Cardiac muscle cell (in vitro differentiated cells and primary cell): ENCODE measurements around the gene EIF3F. TPM values are rescaled to one million over a fixed set of nuclear protein-coding genes. Genes with fewer than 3 reads are reported as not detected.

ENCODE experiments used
- DNase-seq, 2 donors: peaks; one replicate each; pipeline versions ENCODE4 v3.0.0 to v3.0.0-alpha.2; 2010 to 2017; ENCODE audit warnings: low read depth in 1 of 2, low spot score in 1 of 2
- H3K27ac ChIP-seq: fragments of 200-600 bp; sonication (generic); 2 replicates; pipeline ENCODE4 v1.5.1; 2016
- H3K27me3 ChIP-seq: fragments of 200-600 bp; sonication (generic); 2 replicates; pipeline ENCODE4 v1.6.0; 2016; ENCODE audit warnings: control low read depth
- H3K36me3 ChIP-seq: fragments of 200-600 bp; sonication (generic); 2 replicates; pipeline ENCODE4 v1.5.1; 2016; ENCODE audit warnings: control low read depth
- H3K4me1 ChIP-seq: fragments of 200-600 bp; sonication (generic); 2 replicates; pipeline ENCODE4 v1.8.1; 2017; ENCODE audit warnings: low read depth, mild to moderate bottlenecking, mixed run types
- H3K4me3 ChIP-seq: fragments of 200-600 bp; sonication (generic); 2 replicates; pipeline ENCODE4 v1.5.1; 2016; ENCODE audit warnings: mild to moderate bottlenecking
- H3K9me3 ChIP-seq: fragments of 200-600 bp; sonication (generic); 2 replicates; pipeline ENCODE4 v1.5.1; 2017; ENCODE audit warnings: low read depth, mild to moderate bottlenecking, control low read depth
- polyA plus RNA-seq: library from polyadenylated mRNA; unstranded; fragments of >200 nt; fragmentation: Nextera tagmentation; extraction: Ambion mirVana; gene quantifications from 2 replicates; pipeline ENCODE4 v1.2.1, GENCODE V29; 2016
- total RNA-seq: library from RNA; depleted of rRNA; stranded (reverse); fragments of >200 nt; gene quantifications from 2 replicates; pipeline ENCODE4 v1.2.3, GENCODE V29; 2016
- TF ChIP-seq, protein P1 (sequence below): IDR thresholded peaks from 2 replicates; pipeline ENCODE4 v1.5.1; 2012; ENCODE audit warnings: low read depth, mild to moderate bottlenecking, low read length

Gene EIF3F
- total and polyA plus RNA-seq, 2 experiments from 2014 or later: 150 to 306 TPM

DNA sequence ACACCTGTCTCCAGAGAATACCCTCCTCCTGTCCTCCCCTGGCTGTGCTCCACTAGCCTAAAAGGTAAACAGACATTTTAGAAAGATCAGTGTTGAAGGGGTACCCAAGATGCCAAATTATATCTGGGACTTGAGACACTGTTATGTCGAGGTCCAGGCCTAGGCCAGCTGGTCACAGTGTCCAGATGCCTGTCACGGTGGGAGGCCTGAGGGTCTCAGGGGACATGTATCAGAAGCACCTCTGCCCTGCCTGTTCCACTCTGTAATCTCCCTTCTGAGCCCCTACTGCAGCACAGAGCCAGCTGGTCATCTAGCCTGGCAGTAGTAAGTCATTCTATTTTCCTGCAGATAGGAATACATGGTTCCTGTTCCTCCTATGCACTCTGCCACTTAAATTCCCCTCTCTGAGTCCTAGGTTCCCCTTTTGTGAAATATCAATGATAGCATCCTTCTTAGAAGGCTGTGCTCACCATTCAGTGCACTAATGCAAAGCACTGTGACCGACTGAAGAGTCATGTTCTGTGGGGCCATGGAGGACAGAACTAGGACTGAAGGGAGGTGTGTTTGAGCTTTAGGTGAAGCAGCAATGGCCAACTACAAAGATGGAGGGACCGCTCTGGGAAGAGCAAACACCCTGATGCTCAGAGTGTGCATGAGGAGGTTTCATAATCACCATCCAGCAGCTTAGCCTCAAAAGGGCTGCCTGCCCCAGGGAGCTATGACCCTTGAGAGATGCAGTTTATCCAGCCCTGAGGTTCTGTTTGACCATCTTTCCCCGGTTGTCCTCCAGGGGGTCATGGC lies 49.1 kb downstream of the EIF3F start:
- Histone ChIP-seq H3K36me3 (no peaks in the 10 kb centered on the region), H3K4me1 (no peaks in the 10 kb centered on the region), H3K27me3 (peaks cover 10% of the 10 kb centered on the region), H3K27ac (no peak overlapping the region), H3K4me3 (no peak overlapping the region), H3K9me3 (no peaks in the 10 kb centered on the region)
- TF ChIP-seq, protein P1, sequence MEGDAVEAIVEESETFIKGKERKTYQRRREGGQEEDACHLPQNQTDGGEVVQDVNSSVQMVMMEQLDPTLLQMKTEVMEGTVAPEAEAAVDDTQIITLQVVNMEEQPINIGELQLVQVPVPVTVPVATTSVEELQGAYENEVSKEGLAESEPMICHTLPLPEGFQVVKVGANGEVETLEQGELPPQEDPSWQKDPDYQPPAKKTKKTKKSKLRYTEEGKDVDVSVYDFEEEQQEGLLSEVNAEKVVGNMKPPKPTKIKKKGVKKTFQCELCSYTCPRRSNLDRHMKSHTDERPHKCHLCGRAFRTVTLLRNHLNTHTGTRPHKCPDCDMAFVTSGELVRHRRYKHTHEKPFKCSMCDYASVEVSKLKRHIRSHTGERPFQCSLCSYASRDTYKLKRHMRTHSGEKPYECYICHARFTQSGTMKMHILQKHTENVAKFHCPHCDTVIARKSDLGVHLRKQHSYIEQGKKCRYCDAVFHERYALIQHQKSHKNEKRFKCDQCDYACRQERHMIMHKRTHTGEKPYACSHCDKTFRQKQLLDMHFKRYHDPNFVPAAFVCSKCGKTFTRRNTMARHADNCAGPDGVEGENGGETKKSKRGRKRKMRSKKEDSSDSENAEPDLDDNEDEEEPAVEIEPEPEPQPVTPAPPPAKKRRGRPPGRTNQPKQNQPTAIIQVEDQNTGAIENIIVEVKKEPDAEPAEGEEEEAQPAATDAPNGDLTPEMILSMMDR: no peak
- no peak for DNase-seq

DNA sequence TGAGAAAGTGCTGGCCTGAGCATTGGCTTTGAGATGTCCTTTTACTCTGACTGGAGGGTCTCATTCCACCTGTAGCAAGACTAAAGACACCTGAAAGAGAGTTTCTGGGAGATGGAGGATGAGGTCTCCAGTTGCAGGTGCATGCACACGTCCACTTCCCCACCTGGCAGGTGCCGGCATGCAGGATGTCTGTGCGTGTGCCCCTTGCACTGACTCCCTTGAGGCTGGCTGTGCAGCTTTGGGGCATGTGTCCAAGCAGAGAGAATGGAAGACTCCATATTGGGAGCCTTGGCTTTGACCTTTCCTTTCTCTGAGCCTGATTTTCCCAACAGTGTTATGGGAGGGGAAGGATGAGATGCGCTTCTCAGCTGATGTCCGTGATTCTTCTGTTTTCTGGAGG lies 49.8 kb downstream of the EIF3F start:
- no peaks in the 10 kb centered on the region for H3K4me1 ChIP-seq
- no peak overlapping the region for H3K4me3 ChIP-seq
- H3K9me3 ChIP-seq: no peaks in the 10 kb centered on the region
- H3K27ac ChIP-seq: no peak overlapping the region
- no peak for DNase-seq
- peaks cover 5% of the 10 kb centered on the region for H3K27me3 ChIP-seq
- TF ChIP-seq, protein P1: no peak
- no peaks in the 10 kb centered on the region for H3K36me3 ChIP-seq

DNA sequence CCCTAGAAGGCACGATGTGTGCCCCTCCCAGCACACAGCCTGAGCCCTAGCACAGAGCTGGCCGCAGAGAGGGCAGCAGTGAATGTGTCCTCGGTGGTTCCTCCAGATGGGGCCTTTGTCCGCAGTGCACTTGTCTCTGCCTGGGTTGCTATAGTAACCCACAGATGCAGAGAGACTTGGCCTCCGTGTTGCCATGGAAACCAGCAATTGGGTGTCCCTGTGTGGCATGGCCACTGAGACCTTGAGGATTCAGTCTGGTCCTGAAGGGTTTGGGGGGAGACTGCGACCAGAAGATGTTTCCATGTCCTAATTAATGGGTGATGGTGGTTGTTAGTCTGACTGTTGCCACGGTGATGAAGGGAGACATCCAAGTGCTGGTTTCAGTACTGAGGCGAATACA lies 51.3 kb downstream of the EIF3F start:
- H3K4me1 ChIP-seq: no peaks in the 10 kb centered on the region
- TF ChIP-seq, protein P1: no peak
- H3K9me3 ChIP-seq: no peaks in the 10 kb centered on the region
- H3K36me3 ChIP-seq: no peaks in the 10 kb centered on the region
- DNase-seq: no peak
- no peak overlapping the region for H3K27ac ChIP-seq
- no peak overlapping the region for H3K4me3 ChIP-seq
- H3K27me3 ChIP-seq: peaks cover 3% of the 10 kb centered on the region

DNA sequence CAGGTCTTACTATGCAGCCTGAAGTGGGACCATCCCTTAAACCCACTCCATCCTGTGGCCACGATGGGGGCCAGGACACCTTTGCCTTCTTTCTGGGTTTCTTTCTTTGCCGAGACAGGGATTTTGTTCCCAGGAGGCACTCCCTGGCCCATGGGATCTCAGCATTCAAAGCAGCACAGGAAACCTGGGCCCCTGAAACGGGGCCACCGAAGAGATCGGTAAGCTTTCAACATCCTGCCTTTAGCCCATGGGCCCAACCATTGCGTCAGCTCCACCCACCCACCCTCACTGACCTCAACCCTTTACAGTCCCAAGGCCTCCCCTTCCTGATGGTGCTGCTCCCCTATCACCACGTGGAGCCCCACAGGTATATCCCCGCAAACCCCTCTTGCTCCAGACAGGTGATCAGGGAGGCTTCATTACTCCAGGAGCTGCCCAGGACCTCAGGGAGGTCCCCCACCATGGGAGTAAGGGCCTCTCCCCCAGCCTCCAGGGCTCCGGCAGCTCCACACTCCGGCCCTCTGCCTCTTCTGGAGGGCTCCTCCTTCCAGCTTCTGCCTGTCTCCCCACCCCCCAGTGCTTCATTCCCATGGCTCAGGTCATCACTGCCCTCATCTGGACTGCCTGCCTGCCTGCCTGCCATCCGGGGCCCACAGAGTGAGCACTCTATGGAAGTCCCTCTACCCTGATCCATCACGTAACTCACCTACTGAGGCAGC lies 51.8 kb downstream of the EIF3F start:
- Histone ChIP-seq H3K36me3 (no peaks in the 10 kb centered on the region), H3K4me1 (no peaks in the 10 kb centered on the region), H3K27ac (no peak overlapping the region), H3K9me3 (no peaks in the 10 kb centered on the region), H3K4me3 (no peak overlapping the region), H3K27me3 (peaks cover 3% of the 10 kb centered on the region)
- TF ChIP-seq, protein P1: no peak
- no peak for DNase-seq

DNA sequence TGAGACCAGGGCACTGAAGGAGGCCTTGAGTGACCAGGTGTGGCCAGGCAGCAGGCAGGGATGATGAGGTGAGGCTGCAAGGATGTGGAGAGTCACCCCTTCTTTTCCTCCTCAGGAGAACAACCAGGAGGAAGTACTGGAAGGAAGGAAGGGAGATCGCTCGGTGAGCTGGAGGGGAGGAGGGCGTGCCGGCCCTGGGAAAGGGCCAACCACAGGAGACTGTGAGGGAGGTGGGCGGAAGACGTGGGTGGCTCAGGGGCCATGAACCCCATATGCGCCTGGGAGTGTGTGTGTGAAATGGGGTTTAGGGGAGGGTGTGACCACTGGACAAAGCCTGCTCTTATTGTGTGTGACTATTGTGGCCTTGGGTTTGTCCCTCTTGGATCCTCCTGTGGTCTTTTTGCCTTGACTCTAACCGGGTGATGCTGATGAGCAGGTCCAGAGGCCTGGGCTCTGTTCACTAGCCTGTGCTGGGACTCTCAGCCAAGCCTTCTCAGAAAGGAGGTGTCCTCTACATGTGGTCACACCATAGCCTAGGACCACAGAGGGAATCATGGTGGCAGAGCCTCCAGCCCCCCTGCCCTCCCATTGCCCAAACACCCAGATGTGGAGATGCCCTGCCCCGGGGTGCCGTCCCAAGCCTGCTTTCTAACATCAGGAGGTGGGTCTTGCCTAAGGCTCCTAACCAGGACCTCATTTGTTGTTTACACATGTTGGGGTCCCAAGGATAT lies 52.6 kb downstream of the EIF3F start:
- H3K9me3 ChIP-seq: no peaks in the 10 kb centered on the region
- DNase-seq: no peak

More for the DNA sequence above, 52.6 kb downstream of the EIF3F start:
- Histone ChIP-seq H3K4me3 (no peak overlapping the region), H3K27me3 (peaks cover 3% of the 10 kb centered on the region), H3K27ac (no peak overlapping the region), H3K36me3 (no peaks in the 10 kb centered on the region), H3K4me1 (no peaks in the 10 kb centered on the region)
- TF ChIP-seq, protein P1: no peak
